ENCODE measurements around the gene MICAL2. TPM values are rescaled to one million over a fixed set of nuclear protein-coding genes. Genes with fewer than 3 reads are reported as not detected.

The MICAL2 gene
- polyA plus RNA-seq, 1 experiment, result 135 TPM

DNA sequence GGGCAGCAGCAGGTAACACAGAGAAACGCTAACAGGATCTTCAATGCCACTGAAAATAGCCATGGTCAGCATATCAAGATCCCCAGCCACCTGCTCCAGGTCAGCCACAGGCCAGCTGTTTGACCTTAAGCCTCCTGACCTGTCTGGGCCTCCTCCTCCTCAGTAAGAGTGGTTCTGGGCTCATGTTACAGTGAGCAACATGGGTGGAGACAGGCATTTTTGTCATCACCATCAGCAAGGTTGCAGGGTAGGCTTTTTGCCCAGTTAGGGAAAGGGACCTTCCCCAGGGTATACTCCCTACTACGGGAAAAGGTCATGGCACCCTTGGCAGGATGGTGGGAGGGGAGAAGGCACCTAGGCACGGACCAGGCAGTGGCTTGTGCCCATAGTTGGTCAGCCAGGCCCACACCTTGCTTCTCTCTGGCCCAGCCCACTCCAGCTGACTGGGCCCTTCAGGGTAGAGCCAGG is 135.2 kb downstream of the MICAL2 start:
- POLR2A ChIA-PET, result no interaction called here
- no peaks in the 10 kb centered on the region for H3K27me3 ChIP-seq (ENCODE audit: control insufficient read depth, insufficient read depth, low read length)
- TF ChIP-seq, protein P1, sequence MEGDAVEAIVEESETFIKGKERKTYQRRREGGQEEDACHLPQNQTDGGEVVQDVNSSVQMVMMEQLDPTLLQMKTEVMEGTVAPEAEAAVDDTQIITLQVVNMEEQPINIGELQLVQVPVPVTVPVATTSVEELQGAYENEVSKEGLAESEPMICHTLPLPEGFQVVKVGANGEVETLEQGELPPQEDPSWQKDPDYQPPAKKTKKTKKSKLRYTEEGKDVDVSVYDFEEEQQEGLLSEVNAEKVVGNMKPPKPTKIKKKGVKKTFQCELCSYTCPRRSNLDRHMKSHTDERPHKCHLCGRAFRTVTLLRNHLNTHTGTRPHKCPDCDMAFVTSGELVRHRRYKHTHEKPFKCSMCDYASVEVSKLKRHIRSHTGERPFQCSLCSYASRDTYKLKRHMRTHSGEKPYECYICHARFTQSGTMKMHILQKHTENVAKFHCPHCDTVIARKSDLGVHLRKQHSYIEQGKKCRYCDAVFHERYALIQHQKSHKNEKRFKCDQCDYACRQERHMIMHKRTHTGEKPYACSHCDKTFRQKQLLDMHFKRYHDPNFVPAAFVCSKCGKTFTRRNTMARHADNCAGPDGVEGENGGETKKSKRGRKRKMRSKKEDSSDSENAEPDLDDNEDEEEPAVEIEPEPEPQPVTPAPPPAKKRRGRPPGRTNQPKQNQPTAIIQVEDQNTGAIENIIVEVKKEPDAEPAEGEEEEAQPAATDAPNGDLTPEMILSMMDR (IDR thresholded peaks at IDR 0.05; ENCODE audit: insufficient read depth, low read depth, low read length), result no peak
- H3K36me3 ChIP-seq (ENCODE audit: control insufficient read depth, insufficient read depth, low read length), result peaks cover 9% of the 10 kb centered on the region
- CTCF ChIA-PET, result interaction anchor here (0.6 to 2.4 kb wide), 3 partner anchors 9 to 236 kb away, joined by 4 to 10 read pairs (median 8); no protein-coding TSS in a partner anchor
- DNase-seq (ENCODE audit: low read depth), result no peak
- H3K4me3 ChIP-seq (ENCODE audit: low read depth, low read length), result no peak overlapping the region

DNA sequence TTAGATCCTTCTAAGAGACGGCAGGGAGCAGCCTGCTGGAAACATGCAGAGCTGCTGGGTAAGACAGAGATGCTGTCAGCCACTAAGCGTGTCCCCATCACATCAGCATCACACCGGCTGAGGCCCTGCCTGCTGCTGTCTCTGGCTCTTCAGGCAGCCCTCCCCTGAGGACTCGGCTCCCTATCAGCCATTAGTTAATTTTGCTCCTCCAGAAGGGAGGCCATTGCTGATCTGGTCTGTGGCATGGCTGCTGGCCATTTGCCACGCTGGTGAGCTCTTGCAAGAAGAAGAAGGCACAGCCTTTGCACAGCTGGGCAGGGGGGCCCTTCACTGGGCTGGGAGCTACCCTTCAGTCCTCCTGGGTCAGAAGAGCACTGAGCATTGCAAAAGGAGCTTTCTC is 135.8 kb downstream of the MICAL2 start:
- TF ChIP-seq, protein P1 (IDR thresholded peaks at IDR 0.05; ENCODE audit: insufficient read depth, low read depth, low read length), result no peak
- POLR2A ChIA-PET, result interaction anchor here (0.5 kb wide), 1 partner anchor 144 kb away, joined by 6 read pairs; no protein-coding TSS in a partner anchor
- Histone ChIP-seq H3K27me3 (ENCODE audit: control insufficient read depth, insufficient read depth, low read length) (no peaks in the 10 kb centered on the region), H3K36me3 (ENCODE audit: control insufficient read depth, insufficient read depth, low read length) (peaks cover 8% of the 10 kb centered on the region), H3K4me3 (ENCODE audit: low read depth, low read length) (no peak overlapping the region)
- DNase-seq (ENCODE audit: low read depth), result no peak
- CTCF ChIA-PET, result interaction anchor here (1.9 to 2.4 kb wide), 2 partner anchors 10 to 199 kb away, joined by 8 to 10 read pairs; no protein-coding TSS in a partner anchor

DNA sequence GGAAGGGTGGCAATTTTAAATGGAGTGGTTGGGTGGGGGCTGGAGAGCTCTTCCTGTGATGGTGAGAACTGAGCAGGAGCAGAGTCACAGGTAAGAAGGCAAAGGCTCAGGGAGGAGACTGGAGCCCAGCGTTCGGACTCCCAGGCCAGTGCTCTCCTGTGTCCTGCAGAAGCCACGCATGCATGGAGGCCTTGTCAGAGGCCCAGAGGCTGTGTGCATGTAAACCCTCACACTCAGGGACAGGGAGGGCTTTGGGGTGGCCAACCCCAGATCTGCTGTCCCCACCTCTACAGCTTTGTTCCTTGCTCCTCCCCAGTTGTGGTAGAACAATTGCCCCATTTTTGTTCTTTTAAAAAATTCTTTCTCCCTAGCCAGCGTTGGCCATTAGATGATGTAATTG is 136.6 kb downstream of the MICAL2 start:
- POLR2A ChIA-PET, result no interaction called here
- DNase-seq (ENCODE audit: low read depth), result no peak
- Histone ChIP-seq H3K27me3 (ENCODE audit: control insufficient read depth, insufficient read depth, low read length) (no peaks in the 10 kb centered on the region), H3K36me3 (ENCODE audit: control insufficient read depth, insufficient read depth, low read length) (peaks cover 8% of the 10 kb centered on the region), H3K4me3 (ENCODE audit: low read depth, low read length) (no peak overlapping the region)
- CTCF ChIA-PET, result interaction anchor here (1.4 kb wide), 1 partner anchor 16 kb away, joined by 3 read pairs; no protein-coding TSS in a partner anchor
- TF ChIP-seq, protein P1 (IDR thresholded peaks at IDR 0.05; ENCODE audit: insufficient read depth, low read depth, low read length), result no peak

DNA sequence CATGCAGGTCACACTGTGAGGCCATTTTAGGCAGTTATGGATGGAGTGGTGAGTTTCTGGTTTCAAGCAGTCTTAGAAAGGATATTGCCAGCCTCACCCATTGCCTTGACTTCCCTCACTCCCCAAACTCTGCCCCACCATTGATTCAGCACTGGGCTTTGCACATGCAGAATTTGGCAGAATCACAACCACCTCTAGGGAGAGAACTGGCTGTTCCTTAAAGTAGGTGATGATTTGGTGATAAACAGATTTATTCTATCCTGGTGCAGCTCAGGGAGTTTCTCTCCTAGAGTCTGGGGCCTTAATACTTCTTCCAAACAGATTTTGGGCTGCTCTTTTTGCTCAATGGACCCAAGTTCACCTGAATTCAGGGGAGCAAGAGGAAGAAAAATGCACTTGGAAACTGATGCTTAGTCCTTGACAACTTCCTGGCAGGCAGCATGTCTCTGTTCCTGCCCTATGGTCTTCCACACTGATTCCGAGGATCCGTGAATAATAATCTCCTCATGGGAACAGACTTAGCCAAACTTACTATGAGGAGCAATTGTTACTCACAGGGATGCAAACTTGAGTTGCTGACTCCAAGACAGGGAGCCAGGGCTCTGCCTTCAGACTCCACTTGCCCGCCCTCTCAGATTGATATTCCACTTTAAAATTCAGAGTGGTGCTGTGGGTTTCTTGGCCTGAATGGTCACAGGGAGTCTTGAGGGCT is 137.3 kb downstream of the MICAL2 start:
- ChIA-PET CTCF (interaction anchor here (1.4 kb wide), 1 partner anchor 15 kb away, joined by 3 read pairs; no protein-coding TSS in a partner anchor), POLR2A (no interaction called here)
- TF ChIP-seq, protein P1 (IDR thresholded peaks at IDR 0.05; ENCODE audit: insufficient read depth, low read depth, low read length), result no peak
- Histone ChIP-seq H3K27me3 (ENCODE audit: control insufficient read depth, insufficient read depth, low read length) (no peaks in the 10 kb centered on the region), H3K4me3 (ENCODE audit: low read depth, low read length) (no peak overlapping the region), H3K36me3 (ENCODE audit: control insufficient read depth, insufficient read depth, low read length) (peaks cover 10% of the 10 kb centered on the region)
- no peak for DNase-seq (ENCODE audit: low read depth)

DNA sequence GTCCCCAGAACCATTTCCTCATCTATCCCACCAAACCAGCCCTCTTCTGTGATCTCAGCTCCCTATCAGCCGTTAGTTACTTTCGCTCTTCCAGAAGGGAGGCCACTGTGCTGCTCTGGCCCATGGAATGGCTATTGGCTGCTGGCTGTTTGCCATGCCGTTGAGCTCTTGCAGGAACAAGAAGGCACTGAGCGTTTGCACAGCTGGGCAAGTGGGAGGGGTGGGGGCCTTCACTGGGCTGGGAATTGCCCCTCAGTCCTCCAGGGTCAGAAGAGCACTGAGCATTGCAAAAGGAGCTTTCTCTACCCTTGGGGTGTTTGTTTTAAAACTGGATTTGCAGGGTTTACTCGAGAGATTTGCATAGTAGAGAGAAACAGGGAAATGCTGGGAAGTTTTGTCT is 137.9 kb downstream of the MICAL2 start:
- TF ChIP-seq, protein P1 (IDR thresholded peaks at IDR 0.05; ENCODE audit: insufficient read depth, low read depth, low read length), result no peak
- ChIA-PET POLR2A (no interaction called here), CTCF (interaction anchor here (1.0 to 1.2 kb wide), 2 partner anchors 10 to 12 kb away, joined by 3 to 4 read pairs; no protein-coding TSS in a partner anchor)
- H3K4me3 ChIP-seq (ENCODE audit: low read depth, low read length), result no peak overlapping the region
- DNase-seq (ENCODE audit: low read depth), result no peak
- H3K27me3 ChIP-seq (ENCODE audit: control insufficient read depth, insufficient read depth, low read length), result no peaks in the 10 kb centered on the region
- H3K36me3 ChIP-seq (ENCODE audit: control insufficient read depth, insufficient read depth, low read length), result peaks cover 11% of the 10 kb centered on the region

All from BJ (cell line).